GM11168 (cell line): ENCODE measurements around the gene PMM1.
"Not testable (repeated sequence)": the region's sequence is repeated elsewhere in the genome, so short reads cannot be mapped to it uniquely, and the experiment has no call there.

Source experiments
- in situ Hi-C: fragments of 300-500 bp; cut with MboI; formaldehyde crosslinking; loops from one replicate; pipeline ENCODE4 v1.12.0; 2022; ENCODE audit warnings: low sequenced_read_pairs; ENCODE audit not compliant: unreplicated experiment

Gene PMM1

DNA sequence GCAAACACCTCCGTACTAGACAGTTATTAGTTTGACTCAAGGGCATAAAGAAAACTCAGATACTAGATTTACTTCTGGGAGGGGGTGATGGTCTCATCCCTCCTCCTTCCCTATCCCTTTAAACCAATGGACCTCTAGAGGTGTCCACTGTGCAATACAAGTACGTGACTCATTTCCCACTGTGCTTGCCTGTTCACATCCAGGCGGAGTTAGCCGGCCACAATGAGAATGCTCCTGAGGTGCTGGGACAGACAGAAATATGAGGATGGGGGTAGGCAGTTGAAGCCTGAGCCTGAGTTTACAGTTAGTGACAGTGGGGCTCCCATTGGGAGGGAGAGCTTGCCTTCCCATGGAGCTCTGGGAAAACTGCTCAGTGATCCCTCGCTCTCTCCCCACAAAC lies 8.4 kb upstream of the PMM1 start:
- in situ Hi-C loops = no loop called here

DNA sequence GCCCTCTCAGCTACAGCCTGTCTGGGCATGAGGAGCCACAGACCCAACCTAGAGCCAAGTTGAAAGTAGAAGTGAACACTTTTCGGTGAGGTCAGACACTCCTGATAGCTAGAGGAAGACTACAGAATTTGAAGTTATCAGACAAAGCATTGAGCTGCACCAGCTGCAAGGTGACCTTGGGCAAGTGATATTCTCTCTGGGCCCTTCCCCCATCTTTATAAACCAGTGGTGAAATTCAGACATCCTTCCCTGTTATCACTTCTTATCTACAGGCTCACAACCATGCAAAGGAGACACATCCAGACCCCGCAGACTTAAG lies 8.0 kb upstream of the PMM1 start:
- in situ Hi-C loops = no loop called here

DNA sequence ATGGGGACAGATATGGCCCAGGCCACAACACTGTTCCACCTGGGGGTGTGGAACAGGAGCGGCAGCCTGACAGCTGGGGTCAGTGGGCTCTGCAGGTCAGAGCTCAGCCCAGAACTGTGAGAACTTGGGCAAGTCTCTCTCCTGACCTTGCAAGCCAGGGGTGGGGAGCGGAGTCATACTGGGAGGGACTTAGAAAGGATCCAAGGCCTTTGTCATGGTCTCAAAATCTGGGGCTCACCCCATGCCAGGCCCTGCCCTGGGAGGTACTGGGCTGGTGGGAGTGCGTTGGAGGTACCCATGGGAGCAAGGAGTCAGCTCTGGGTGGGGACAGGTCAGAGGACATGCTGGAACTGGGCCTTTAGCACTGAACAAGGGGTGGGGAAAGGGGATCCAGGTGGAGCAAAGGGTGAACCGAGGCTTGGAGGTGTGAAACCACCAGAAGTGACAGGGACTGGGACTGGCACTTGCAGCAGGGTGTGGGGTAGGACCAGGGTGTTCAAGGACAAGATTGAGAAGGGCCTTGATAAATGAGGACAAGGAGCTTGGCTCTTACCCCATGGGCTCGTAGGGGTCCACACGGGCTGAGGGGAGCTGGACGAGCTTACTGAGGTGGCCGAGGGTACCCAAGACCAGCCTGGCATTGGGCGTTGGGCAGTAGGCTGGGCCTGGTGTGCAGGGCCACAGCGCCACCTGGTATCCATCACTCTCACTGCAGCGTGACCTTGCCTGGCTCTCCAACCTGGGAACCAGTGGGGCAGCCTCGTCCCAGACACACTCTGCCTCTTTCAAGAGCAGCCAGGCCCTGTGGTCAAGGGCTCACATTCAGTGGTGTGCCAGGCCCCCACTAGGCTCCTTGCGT lies 7.4 kb upstream of the PMM1 start:
- in situ Hi-C loops = no loop called here

DNA sequence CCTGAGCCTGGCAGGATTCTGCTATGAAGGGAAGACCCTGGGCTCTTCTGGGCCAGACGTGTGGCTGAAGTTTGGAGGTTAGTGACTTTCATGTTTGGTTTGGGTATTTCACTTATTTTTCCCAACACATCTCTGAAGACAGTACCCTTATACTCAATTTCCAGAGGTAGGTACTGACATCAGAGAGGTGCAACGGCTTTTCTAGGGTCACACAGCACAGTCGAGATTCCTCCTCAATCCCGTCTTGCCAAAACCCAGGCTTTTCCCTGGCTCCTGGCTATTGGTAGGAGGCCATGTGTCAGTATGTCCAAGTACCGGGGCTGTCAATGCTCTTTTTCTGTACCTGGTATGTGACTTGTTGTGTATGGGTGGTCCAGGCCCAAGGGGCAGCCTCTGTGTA lies 6.1 kb upstream of the PMM1 start:
- in situ Hi-C loops = no loop called here

DNA sequence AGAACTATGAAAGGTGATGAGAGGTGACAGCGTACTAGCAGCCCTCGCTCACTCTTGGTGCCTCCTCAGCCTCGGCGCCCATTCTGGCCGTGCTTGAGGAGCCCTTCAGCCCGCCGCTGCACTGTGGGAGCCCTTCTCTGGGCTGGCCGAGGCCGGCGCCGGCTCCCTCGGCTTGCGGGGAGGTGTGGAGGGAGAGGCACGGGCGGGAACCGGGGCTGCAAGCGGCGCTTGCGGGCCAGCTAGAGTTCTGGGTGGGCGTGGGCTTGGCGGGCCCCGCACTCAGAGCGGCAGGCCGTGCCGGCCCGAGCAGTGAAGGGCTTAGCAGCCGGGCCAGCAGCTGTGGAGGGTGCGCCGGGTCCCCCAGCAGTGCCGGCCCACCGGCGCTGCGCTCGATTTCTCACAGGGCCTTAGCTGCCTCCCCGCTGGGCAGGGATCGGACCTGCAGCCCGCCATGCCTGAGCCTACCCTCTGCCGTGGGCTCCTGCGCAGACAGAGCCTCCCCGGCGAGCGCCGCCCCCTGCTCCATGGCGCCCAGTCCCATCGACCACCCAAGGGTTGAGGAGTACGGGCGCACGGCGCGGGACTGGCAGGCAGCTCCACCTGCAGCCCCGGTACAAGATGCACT lies 3.8 kb upstream of the PMM1 start:
- in situ Hi-C loops = not testable (repeated sequence)

DNA sequence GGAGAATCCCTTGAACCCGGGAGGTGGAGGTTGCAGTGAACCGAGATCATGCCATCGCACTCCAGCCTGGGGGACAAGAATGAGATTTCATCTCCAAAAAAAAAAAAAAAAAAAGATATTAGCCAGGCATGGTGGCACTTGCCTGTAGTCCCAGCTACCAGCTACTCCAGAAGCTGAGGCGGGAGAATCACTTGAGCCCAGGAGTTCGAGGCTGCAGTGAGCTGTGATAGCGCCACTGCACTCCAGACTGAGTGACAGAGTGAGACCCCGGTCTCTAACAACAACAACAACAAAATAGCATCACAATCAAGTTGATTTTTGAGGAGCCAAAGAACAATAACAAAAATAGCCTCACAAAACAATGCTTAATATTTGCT lies 2.3 kb downstream of the PMM1 start:
- in situ Hi-C loops = no loop called here

DNA sequence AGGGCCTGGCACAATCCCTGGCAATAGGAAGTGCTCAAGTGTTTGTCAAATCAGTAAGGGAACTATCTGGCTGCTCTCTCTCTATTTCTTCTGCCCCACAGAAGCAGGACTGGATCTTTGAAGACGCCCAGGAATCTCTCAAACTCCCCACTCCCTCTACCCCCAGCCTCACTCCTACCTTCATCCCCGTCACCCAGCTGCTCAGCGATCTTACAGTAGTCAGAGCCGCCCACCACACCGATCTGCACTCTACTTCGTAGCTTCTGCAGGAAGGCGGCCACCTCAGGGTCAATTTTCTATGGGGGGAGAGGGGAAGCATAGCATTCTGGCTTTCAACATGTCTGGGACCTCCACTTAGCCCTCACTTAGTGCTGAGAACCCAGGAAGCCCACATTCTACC lies 3.7 kb downstream of the PMM1 start:
- in situ Hi-C loops = no loop called here

DNA sequence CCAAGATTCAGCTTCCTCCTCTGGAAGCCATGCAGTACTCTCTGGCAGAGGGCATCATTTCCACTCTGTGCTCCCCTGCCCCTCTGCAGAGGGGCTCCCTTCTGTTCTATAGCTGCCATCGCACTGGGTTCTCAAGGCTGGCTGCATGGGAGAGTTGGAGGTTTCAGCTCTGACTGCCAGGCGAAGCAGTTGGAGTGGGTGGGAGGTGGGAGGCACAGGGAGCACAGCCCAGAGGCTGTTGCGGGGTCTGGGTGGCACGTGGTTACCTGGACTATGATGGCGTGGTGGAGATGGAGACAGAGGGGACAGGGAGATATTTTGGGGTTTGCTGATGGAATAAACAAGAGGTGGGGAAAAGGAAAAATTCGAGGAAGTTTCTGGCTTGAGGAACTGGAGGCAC lies 4.8 kb downstream of the PMM1 start:
- in situ Hi-C loops = no loop called here

DNA sequence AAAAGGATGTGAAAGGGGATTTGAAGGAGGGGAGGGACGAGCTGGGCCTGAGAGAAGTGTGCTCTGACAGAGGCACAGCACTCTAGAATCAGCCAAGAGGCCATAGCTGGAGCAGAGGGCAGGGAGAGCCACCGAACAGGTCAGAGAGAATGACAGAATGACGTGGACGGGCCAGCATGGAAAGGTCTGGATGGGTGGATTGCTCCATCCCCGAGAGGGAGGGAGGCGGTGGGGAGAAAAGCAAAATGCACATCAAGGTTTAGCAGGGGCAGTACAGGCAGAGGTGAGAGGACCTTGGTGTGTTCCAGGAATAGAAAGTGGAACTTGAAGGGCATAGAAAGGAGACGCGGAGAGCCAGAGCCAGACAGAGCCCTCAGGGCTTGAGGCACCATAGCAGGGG lies 6.9 kb downstream of the PMM1 start:
- in situ Hi-C loops = no loop called here

DNA sequence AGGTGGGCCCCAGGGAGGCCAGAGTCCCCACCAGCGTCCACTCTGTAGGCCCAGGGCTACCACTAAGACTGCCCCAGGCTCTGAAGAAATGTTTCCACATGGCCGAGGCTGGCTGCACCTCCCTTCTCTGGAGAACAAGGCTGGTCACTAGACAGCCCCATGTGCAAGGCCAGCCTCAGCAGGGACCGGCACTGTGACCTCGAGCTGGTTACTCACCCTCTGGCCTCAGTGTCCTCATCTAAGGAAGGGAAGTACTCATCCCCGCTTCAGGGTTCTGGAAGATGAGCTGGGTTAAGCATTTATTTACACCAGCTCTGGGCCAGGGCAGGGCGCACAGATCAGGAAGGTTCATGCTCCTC lies 9.7 kb downstream of the PMM1 start:
- in situ Hi-C loops = no loop called here

DNA sequence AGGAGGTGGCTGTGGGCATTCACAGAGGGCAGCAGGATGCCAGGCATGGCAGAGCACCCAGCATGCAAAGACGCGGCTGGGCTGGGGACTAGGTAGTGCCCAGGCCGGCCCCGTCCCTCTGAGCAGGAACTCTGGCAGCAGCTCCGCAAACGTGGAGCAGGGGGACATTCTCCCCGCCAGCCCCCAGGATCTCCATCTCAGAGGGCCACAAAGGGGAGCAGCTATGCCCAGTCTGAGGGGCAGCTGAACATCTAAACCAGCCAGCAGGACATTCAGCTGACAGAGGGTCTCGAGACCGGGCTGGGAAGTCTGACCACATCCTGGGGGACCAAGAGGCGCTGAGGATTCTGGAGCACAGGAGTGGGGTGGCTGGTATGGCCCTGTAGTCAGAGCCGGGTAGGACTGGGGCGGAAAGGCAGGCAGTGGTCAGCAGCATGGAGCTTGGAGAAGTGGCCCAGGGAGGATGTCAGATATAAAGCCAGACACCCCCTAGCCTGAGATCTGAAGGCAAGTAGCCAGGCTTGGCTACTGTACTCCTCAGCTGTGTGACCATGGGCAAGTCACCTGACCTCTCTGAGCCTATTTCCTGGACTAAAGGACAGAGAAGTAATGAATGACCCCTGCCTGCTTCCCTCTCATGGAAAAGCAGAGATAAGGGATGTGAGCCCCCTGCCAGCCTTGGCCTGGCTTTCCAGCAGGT lies 10.2 kb downstream of the PMM1 start:
- in situ Hi-C loops = no loop called here

DNA sequence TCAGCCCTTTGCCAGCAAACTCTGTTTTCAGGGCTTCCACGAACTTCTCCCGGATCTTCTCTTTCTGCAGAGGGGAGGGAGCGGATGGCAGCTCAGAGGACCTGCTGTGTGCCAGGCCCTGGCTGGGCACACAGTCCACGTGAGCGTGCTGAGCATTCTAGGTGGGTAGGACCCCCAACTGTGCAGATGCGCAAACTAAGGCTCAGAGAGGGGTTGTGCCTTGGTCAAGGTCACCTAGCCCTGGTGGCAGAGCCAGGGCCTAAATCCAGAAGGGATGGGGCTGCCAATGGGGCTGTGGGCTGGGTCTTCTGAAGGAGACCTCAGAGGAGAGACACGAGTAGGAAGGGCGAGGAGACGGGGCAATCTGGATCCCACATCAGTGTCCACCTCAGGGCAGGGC lies 10.8 kb downstream of the PMM1 start:
- in situ Hi-C loops = no loop called here

DNA sequence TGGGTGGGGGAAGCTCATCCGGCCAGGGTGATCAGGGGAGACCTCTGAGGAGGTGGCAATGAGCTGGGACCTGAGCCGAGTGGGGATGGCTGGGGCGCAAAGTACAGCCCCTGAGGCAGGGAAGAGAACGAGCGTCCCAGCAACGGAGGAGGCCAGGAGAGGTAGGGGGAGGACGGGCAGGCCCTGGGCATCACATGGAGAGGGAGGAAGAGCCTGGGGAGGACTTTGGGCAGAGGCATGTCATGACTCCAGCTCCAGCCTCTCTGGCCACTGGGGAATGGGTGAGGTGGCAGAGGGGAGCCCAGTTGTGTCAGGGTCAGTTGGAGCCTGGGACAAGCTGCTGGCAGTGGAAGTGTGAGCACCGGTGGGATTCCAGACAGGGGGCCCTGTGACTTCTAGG lies 11.5 kb downstream of the PMM1 start:
- in situ Hi-C loops = no loop called here

DNA sequence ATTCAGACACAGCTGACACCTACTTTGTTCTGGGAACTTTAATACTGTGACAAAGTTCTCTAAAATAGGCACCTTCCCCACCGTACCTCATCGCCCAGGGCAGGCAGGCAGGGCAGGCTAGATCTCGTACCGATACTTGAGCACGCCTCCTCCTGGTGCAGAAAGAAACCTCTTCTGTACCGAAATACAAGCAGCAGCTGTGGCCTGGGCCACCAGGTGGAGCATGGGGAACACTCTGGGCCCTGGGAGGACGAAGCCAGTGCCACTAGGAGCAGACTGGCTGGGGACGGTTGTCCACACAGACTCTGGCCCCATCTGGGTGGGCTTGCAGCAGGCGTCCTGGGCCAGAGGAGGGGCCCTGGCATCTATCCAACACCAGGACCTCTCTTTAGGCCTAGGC lies 12.8 kb downstream of the PMM1 start:
- in situ Hi-C loops = no loop called here

DNA sequence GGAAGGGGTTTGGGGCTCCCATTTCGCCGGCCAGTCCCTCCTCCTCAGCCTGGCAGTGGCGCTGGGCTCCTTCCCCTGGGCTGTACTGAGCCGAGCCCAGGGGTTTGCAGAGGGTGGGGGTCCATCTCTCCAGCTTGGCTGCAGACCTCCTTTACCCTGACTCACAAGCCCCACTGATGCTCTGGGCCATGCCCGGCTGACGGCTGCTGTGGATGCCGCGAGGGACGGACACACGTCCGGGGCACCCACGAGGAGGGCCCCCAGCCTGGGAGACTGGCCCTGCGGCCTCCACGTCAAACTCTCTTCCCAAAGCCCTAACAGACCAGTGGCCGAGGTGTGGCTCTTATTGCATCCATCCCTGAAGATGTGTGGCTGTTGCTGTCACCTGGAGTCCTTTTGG lies 14.1 kb downstream of the PMM1 start:
- in situ Hi-C loops = no loop called here

DNA sequence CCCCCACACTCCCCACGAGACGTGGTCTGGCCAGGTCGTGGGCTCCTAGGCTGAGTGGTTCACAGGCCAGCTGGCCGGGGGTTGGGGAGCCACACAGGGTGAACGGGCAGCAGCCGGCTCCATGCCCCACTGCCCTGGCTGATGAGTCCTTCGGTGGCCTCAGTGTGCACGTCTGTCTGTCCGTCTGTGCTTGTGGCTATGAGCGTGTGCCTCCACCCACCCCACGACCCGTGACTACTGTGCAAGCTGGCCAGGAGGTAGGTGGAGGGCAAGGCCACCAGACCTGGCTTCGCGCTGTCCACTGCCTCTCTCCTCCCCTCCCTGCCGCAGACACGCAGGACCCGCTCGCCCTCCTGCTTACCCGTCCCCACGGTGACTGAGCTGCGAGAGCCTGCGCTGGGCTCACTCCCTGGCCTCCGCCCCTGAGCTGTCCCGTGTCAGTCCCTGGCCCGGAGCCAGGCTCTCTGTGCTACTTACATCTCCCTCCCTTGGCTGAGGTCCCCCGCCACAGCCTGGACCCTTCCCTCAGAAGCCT lies 14.7 kb downstream of the PMM1 start:
- in situ Hi-C loops = no loop called here

DNA sequence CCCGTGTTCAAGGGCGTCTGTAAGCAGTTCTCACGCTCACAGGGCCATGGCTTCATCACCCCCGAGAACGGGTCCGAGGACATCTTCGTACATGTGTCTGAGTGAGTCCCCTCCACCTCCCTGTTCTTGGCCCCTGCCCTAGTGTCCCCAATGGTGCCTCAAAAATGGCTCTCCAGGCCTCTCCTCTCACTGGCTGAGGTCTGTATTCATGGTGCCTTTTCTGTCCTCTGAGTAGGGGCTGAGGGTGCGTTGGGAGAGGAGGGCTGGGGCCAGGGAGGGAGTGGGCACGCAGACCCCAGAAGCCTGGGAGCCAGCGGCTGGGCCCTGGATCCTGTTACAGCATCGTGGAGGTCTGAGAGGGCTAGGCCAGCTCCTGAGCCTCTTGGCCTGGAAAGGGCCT lies 16.0 kb downstream of the PMM1 start:
- in situ Hi-C loops = no loop called here

DNA sequence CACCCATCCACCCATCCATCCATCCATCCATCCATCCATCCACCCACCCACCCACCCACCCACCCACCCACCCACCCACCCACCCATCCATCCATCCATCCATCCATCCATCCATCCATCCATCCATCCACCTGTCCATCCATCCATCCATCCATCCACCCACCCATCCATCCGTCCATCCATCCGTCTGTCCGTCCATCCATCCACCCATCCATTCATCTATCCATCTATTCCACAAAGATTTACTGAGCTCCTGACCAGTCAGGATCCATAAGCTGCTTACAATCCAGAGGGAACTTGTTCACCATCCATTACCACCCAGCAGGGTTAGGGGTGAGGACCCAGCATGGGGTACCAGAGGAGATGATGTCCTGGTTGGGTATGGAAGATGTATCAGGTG lies 17.3 kb downstream of the PMM1 start:
- in situ Hi-C loops = not testable (repeated sequence)

DNA sequence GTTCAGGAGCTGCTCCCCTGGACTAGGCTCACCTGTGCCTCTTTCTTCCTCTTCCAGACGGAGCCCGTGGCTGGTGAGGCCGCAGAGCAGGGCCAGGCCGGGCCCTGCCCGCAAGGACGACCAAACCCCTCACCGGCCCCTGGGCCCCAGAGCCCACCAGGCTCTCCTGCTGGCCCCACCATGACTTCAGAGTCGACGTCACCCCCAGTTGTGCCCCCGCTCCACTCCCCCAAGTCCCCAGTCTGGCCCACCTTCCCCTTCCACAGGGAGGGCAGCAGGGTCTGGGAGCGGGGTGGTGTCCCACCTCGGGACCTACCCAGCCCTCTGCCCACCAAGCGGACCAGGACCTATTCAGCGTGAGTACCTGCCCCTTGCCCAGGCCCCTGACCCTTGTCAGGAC lies 17.9 kb downstream of the PMM1 start:
- in situ Hi-C loops = no loop called here

DNA sequence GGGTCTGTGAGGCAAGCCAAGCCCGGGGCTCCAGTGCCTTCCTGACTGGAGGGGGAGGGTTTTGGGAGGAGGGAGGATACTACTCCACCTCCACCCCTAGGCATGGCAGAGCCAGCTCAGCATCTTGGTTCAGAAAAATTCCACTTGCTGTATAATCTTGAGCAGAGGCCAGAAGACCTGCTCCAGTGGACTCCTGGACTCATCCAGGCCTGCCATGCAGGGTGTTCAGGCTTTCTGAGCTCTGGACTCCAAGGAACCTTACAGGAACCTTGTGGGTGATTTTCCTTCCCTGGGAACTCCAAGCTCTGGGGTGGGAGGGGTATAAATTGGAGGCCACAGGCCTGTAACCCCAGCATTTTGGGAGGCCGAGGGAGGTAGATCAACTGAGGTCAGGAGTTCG lies 19.4 kb downstream of the PMM1 start:
- in situ Hi-C loops = no loop called here

DNA sequence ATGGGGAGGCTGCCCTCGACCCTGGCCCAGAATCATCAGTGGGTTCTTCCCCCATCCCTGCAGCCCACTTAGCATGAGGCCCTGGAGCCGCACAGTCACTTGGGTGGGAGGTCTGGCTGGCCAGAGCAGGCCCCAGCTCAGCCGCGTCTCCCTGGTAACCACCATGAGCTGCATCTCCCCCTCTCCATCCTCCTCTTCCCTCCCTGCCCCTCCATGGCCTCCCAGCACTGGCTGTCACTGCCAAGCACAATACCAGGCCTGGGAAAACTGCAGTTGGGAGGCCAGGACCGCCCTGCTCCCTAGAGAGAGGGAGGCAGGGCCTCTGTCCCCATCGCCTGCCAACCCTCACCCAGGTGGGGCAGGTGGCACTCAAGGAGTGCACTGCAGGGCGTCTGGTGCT lies 20.8 kb downstream of the PMM1 start:
- in situ Hi-C loops = no loop called here

DNA sequence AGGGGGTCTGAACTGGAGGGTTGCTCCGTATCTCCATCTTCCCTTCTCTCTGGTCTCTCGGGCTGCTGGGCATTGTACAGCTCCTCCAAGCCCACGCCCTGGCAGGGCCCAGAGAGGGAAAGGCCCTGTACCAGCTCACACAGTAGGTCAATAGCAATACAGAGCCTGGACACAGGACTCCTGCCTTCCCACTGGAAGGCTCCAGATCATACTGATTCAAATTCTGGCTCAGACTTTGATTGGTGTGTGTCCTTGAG lies 22.2 kb downstream of the PMM1 start:
- in situ Hi-C loops = no loop called here
